B cell (primary cell): ENCODE results near the gene CHD6.

Experiments used
- EZH2 ChIP-seq: IDR thresholded peaks from 2 replicates; pipeline ENCODE4 v1.6.1; 2012; ENCODE audit warnings: borderline replicate concordance, low read depth, mild to moderate bottlenecking, moderate library complexity, low read length; ENCODE audit not compliant: insufficient read depth, poor library complexity, severe bottlenecking
- TF ChIP-seq, protein P1 (sequence below): fragments of 200-600 bp; IDR thresholded peaks from one replicate; pipeline ENCODE4 v1.8.0; 2022; ENCODE audit warnings: antibody characterized with exemption, mild to moderate bottlenecking

DNA sequence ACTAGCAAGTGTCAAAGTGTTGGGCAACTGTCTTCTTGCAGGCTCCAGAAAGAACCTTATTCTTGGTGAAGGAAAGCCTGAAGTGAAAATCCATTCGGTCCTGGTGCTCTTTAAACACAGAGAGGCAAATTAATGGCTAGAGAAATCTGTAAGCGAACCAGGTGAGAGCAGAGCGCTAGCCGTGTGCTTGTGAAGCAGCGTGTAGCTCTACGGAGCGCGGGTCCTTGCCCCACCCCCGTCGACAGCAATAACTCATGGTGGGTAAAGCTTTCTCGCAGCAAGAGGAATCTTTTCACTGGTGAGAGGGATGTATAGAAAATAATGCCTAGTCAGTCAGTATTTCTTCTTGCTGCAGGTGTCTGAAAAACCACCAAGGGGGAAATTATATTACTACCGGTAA, 214.6 kb downstream of the CHD6 start:
- TF ChIP-seq, protein P1, sequence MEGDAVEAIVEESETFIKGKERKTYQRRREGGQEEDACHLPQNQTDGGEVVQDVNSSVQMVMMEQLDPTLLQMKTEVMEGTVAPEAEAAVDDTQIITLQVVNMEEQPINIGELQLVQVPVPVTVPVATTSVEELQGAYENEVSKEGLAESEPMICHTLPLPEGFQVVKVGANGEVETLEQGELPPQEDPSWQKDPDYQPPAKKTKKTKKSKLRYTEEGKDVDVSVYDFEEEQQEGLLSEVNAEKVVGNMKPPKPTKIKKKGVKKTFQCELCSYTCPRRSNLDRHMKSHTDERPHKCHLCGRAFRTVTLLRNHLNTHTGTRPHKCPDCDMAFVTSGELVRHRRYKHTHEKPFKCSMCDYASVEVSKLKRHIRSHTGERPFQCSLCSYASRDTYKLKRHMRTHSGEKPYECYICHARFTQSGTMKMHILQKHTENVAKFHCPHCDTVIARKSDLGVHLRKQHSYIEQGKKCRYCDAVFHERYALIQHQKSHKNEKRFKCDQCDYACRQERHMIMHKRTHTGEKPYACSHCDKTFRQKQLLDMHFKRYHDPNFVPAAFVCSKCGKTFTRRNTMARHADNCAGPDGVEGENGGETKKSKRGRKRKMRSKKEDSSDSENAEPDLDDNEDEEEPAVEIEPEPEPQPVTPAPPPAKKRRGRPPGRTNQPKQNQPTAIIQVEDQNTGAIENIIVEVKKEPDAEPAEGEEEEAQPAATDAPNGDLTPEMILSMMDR: no peak
- no peak for TF ChIP-seq EZH2
